Retinal pigment epithelial cell (primary cell): ENCODE data around the gene OGN.

Experiments
- DNase-seq: peaks from one replicate; pipeline ENCODE4 v3.0.0-alpha.2; 2010; ENCODE audit warnings: low read depth
- H3K4me3 ChIP-seq: 2 replicates; pipeline ENCODE4 v1.5.1; 2011; ENCODE audit warnings: mild to moderate bottlenecking, low read length, control low read depth, moderate library complexity
- TF ChIP-seq, protein P1 (sequence below): conservative IDR thresholded peaks from 2 replicates; pipeline ENCODE4 v1.5.1; 2011; ENCODE audit warnings: low read depth, low read length, control low read depth, inconsistent platforms

The OGN gene

DNA sequence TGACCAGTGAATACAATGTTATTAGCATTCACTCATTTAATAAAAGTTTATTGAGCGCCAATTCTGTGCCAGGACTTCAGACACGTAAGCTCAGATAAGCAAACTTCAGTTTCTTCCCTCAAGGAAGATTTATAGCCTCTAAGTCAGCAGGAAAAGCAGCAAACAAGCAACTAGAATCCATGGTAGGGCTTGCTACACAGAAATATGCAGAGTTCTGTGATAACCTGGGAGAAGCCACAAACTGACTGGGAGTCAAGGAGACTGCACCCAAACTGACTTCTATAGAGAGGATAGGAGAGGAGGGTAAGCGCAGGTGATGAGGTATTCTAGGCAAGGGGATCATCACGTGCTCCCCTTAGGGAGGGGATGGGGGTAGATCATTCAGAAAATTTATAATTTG lies 1.4 kb upstream of the OGN start:
- TF ChIP-seq, protein P1, sequence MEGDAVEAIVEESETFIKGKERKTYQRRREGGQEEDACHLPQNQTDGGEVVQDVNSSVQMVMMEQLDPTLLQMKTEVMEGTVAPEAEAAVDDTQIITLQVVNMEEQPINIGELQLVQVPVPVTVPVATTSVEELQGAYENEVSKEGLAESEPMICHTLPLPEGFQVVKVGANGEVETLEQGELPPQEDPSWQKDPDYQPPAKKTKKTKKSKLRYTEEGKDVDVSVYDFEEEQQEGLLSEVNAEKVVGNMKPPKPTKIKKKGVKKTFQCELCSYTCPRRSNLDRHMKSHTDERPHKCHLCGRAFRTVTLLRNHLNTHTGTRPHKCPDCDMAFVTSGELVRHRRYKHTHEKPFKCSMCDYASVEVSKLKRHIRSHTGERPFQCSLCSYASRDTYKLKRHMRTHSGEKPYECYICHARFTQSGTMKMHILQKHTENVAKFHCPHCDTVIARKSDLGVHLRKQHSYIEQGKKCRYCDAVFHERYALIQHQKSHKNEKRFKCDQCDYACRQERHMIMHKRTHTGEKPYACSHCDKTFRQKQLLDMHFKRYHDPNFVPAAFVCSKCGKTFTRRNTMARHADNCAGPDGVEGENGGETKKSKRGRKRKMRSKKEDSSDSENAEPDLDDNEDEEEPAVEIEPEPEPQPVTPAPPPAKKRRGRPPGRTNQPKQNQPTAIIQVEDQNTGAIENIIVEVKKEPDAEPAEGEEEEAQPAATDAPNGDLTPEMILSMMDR: no peak
- no peak overlapping the region for H3K4me3 ChIP-seq
- no peak for DNase-seq

DNA sequence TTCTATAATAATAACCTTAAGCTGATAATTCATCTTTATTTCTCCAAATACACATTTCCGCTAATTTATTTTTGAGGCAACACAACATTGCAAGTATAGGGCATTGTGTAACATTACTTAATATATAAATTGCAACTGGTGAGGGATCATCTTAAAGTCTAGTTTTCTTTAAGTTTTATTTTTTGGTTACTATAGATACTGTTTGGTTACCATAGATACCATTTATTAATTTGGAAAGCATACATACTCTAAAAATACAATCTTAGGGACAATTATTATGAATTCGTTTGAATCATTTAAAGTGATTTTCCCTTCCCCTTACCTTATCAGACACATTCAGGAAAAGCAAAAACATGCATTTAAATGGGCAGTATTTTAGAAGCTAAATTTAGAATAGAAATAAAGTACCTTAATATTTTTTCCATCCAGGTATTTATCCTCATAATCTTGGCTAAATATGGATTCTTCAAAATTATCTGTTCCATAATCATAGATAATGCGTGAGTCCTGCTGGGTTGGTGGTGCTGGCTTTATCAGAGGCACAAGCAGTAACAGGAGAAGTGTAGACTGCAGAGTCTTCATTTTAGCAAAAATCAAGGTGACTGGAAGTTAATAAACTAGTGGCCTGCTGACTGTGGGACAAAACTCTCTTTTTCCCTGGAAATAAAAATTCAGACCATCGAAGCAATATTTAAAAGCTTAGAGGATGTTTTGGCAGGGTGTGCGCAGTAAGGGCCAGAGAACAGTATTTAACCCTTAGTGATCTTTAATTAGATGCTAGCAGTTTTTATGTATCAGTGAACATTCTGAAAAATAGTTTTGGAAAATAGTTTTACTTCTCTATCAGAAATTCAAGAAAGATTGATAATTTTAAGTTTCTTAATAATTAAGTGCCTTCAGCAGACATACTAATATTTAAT lies 1.3 kb downstream of the OGN start:
- H3K4me3 ChIP-seq: no peak overlapping the region
- TF ChIP-seq, protein P1: no peak
- DNase-seq: no peak

DNA sequence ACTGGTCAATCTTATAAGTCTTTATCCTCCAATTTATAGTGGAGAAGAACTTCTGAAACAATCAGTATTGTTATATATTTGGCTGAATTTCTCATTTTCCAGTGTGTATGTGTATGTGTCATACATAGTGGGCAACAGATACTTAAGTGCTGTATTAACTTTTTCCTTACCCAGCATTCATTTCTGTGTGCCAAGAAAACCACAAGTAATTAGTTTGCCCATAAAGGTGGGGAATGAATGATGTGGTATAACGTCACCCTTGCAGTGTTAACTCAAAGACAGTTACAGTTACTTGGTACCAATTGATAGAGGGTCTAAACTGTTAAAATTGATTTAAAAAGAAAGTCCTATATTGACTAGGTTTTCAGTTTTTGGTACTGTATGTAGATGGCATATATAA lies 2.0 kb downstream of the OGN start:
- DNase-seq: no peak

DNA sequence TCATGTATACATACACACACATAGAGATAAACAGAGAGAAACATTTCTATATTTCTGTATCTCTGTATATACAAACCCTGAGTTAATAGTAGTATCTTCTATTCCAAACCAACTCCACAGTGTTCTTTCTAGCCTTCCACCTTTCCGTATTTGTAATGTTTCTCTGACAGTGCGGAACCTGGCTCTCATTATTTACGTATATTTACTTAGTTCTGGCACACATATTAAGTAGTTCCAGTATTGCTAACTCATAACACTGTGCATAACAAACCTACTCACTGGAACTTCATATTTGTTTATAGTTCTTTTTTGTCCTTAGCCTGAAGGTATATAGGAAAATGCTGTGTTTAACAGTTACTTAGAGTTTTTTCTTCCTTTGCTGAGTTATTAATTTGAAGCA lies 6.5 kb downstream of the OGN start:
- DNase-seq: no peak
- TF ChIP-seq, protein P1: no peak
- H3K4me3 ChIP-seq: no peak overlapping the region

More for the DNA sequence above, 2.0 kb downstream of the OGN start:
- no peak overlapping the region for H3K4me3 ChIP-seq
- TF ChIP-seq, protein P1: no peak

DNA sequence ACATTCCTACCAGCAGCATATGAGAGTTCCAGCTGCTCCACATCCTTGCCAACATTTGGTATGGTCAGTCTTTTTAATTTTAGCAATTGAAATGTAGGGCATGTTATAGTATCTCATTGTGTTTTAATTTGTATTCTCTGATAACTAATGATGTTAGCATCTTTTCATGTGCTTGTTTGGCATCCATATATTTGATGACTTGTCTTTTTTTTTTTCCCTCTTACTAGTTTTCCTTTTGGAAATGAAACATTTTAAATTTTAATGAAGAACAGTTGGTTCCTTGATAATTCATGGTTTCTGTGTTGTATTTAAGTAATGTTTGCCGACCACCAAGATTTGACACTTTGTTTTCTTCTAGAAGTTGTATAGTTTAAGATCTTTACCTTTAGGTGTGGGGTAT lies 8.8 kb downstream of the OGN start:
- DNase-seq: no peak
- TF ChIP-seq, protein P1: no peak
- no peak overlapping the region for H3K4me3 ChIP-seq

DNA sequence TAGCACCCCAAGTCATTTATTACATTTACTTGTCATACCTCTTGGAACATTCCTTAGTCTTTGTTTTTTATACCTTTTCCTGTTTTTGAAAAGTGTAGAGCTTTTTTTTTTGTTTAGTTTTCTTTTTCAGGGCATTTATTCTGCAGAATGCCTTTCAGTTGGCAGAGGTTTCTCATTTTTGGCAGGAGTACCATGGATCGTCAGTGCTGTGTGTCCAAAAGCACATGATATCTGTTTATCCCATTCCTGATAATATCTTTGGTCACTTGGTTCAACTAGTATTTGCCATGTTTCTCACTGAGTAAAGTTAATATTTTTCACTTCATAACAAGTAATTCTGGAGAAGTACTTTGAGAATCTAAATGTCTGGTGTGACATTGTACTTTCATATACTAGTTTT lies 10.7 kb downstream of the OGN start:
- no peak overlapping the region for H3K4me3 ChIP-seq
- TF ChIP-seq, protein P1: no peak
- no peak for DNase-seq

DNA sequence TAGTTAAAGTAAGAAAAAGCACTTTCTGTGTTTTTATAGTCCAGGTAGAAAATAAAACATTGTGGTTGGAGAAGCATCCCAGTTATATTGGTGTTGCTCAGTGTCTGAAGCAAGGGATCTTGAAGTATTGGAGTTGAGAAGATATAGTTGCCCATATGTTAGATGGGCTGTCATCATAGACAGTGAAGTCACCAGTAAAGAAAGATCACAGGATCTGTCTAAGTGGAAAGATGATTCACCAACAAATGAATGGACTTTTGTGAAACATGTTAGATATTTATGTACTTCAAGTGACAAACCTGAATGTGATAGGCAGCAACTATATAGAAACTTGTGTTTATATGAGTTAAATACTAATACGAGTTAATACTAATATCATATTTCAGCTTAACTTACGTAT lies 11.7 kb downstream of the OGN start:
- DNase-seq: no peak
- H3K4me3 ChIP-seq: no peak overlapping the region
- TF ChIP-seq, protein P1: no peak
